Pancreas (tissue), 10 donors: ENCODE results near the gene SH3BP2. TPM values are rescaled to one million over a fixed set of nuclear protein-coding genes. Genes with fewer than 3 reads are reported as not detected.

Source experiments
- ATAC-seq, 4 donors: fragments of 200-7000 bp; cut with Tn5 transposase; one replicate each; pipeline versions ENCODE4 v1.8.0 to v1.9.1; 2020; ENCODE audit warnings: mild to moderate bottlenecking in 4 of 4, moderate library complexity in 4 of 4
- DNase-seq, 6 donors: peaks; one replicate each; pipeline ENCODE4 v3.0.0-alpha.2; 2020
- FAIRE-seq: peaks from 2 replicates; lab custom pipeline; 2012; peaks lifted over from hg19 to GRCh38; lab: Jason Lieb, UNC
- H3K27ac ChIP-seq, 4 donors: fragments of 200-600 bp; sonication (generic); 1 replicate in 3 of 4; 2 replicates in 1 of 4; pipeline versions ENCODE4 v1.5.0 to v1.8.0; 2020
- H3K27me3 ChIP-seq, 4 donors: fragments of 200-600 bp; one replicate each; pipeline ENCODE4 v1.8.0; 2021
- H3K36me3 ChIP-seq, 3 donors: fragments of 200-600 bp; sonication (generic) in 1 of 3; one replicate each; pipeline versions ENCODE4 v1.5.0 to v1.8.0; 2020 to 2021
- H3K4me1 ChIP-seq, 3 donors: fragments of 200-600 bp; one replicate each; pipeline ENCODE4 v1.8.0; 2021
- H3K4me3 ChIP-seq, 4 donors: fragments of 200-600 bp; sonication (generic) in 2 of 4; one replicate each; pipeline versions ENCODE4 v1.5.0 to v1.8.0; 2020 to 2021
- H3K9me3 ChIP-seq, 4 donors: fragments of 200-600 bp; one replicate each; pipeline ENCODE4 v1.8.0; 2021
- WGBS, 2 donors: extraction: QIAGEN DNeasy Blood & Tissue Kit; methylation state at CpG; one replicate each; pipeline ENCODE4 v1.1.7; 2013; 5-methylcytosine and 5-hydroxymethylcytosine counted together
- intact Hi-C, 3 donors: fragments of 100-400 bp; cut with DNase I; formaldehyde crosslinking; loops; one replicate each; pipeline versions ENCODE4 v1.11.1 to v1.14.2; 2022
- polyA plus RNA-seq, 2 donors: library from polyadenylated mRNA; stranded (reverse); fragments of 200-250 nt; gene quantifications; one replicate each; pipeline ENCODE4 v1.2.3, GENCODE V29; 2013
- total RNA-seq, 6 donors: library from RNA; stranded (reverse); fragmentation: NEBNext Ultra II Directional in 4 of 6; extraction: Animal tissue kit (Norgen Biotek cat#: 25700) in 4 of 6; gene quantifications; one replicate each; pipeline versions ENCODE4 v1.2.1 to v1.2.4, GENCODE V29; 2021 to 2023
- TF ChIP-seq, protein P1 (sequence below), 4 donors: fragments of 200-600 bp; sonication (generic) in 3 of 4; IDR thresholded peaks; one replicate each; pipeline versions ENCODE4 v1.5.0 to v1.8.0; 2021; ENCODE audit warnings: antibody characterized with exemption in 4 of 4
- donor health status: healthy with polysubstance abuse.
- donor health status: DM: no; HTN: no; CAD: no; lungs with moderate emphysema.
- donor health status: DM: no; HTN: no; CAD: no.
- donor health status: control.
- donor health status: control.
- donor health status: Bipolar disorder and iron deficiency.
- donor health status: DM: yes; HTN: yes; CAD: no.
- donor health status: DM: no; HTN: no; CAD: no.
- donor health status: DM: no; HTN: no; CAD: no.
- donor health status: DM: yes; HTN: yes; CAD: no.

The SH3BP2 gene
- total and polyA plus RNA-seq, 8 donors = 12.3 to 56.5 (median 27.0) TPM

DNA sequence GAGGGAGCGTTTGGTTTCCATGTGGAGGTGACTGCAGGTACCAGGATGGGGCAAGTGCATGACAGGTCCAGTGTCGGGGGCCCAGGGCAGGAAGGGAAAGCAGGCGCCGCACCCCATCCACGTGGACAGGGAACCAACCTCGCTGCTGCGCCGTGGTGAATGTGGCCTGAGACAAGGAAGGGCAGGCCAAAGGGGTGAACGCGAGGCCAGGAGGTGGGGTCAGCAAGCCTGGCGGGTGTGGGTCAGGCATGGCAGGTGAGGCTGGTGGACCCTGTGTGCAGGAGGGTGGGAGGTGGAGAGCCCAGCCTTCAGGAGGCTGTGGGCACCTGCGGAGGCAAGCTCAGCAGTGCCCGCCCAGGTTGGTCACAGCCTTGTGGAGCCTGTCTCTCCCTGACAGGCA, 14.7 kb downstream of the SH3BP2 start:
- H3K4me1 ChIP-seq = peaks cover 15 to 35% (median 21%) of the 10 kb centered on the region in 3 donors
- peak in 2 of 6 donors; percentile 22 to 74 for DNase-seq
- no peaks in the 10 kb centered on the region for H3K27me3 ChIP-seq
- ATAC-seq = no peak
- TF ChIP-seq, protein P1, sequence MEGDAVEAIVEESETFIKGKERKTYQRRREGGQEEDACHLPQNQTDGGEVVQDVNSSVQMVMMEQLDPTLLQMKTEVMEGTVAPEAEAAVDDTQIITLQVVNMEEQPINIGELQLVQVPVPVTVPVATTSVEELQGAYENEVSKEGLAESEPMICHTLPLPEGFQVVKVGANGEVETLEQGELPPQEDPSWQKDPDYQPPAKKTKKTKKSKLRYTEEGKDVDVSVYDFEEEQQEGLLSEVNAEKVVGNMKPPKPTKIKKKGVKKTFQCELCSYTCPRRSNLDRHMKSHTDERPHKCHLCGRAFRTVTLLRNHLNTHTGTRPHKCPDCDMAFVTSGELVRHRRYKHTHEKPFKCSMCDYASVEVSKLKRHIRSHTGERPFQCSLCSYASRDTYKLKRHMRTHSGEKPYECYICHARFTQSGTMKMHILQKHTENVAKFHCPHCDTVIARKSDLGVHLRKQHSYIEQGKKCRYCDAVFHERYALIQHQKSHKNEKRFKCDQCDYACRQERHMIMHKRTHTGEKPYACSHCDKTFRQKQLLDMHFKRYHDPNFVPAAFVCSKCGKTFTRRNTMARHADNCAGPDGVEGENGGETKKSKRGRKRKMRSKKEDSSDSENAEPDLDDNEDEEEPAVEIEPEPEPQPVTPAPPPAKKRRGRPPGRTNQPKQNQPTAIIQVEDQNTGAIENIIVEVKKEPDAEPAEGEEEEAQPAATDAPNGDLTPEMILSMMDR (IDR thresholded peaks at IDR 0.05) = no peak
- WGBS, 2 donors = 92 to 96% methylated on average over 13 of the region's 13 CpGs
- no peak for FAIRE-seq
- no peak overlapping the region for H3K4me3 ChIP-seq
- H3K27ac ChIP-seq = no peak overlapping the region
- H3K36me3 ChIP-seq = no peaks in the 10 kb centered on the region
- no peaks in the 10 kb centered on the region for H3K9me3 ChIP-seq
- intact Hi-C loops = no loop called here

DNA sequence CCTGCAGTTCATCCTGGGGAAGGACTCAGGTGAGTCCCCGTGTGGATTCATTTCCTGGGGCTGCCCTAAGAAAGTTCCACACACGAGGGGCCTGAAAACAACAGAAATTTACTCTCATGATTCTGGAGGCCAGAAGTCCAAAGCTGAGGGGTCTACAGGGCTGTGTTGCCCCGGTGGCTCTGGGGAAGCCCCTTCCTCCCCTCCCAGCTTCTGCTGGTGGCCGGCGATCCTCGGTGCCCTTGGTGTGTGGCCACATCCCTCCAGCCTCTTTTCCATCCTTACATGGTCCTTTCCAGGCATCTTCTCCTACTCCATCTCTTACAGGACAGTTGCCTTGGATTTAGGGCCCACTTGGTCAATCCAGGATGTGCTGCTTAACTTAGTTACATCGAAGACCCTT, 15.1 kb downstream of the SH3BP2 start:
- Histone ChIP-seq H3K4me3 (no peak overlapping the region), H3K36me3 (no peaks in the 10 kb centered on the region), H3K27me3 (no peaks in the 10 kb centered on the region), H3K9me3 (no peaks in the 10 kb centered on the region), H3K27ac (no peak overlapping the region), H3K4me1 (peaks cover 15 to 35% (median 21%) of the 10 kb centered on the region in 3 donors)
- WGBS, 2 donors = 94 to 97% methylated on average over 7 of the region's 7 CpGs
- FAIRE-seq (no peak), DNase-seq (peak in 2 of 6 donors; percentile 8 to 24), ATAC-seq (no peak)
- TF ChIP-seq, protein P1 (IDR thresholded peaks at IDR 0.05) = no peak
- intact Hi-C loops = no loop called here

DNA sequence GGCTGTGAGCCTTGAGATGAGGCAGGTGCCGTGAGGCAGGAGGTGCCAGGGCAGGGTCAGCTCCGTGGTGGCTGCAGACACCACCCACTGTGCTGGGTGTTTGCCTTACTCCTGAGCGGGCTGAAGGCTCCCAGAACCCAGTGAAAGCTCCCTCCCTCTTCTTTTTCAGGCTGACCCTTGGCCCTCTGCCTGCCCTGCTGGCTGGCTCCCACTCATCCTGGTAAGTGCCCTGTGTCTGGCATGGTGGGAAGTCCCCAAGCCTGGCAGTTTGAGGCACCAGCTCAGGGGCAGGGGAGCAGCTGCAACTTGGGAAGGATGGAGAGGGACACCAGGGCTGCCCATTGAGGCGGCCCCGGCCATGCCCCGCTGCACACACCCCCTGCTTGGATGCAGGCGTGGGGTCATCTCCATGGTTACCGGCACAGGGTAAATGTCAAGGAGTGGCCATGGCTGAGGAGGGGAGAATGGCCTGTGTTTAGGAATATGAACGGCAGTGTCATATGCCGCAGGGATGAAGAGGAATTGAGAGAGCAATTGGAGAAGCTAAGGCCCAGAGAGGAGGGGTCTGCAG, 16.8 kb downstream of the SH3BP2 start:
- WGBS, 2 donors = 82 to 87% methylated on average over 10 of the region's 10 CpGs
- Histone ChIP-seq H3K27me3 (no peaks in the 10 kb centered on the region), H3K9me3 (no peaks in the 10 kb centered on the region), H3K4me1 (peaks cover 15 to 33% (median 21%) of the 10 kb centered on the region in 3 donors), H3K4me3 (no peak overlapping the region), H3K27ac (no peak overlapping the region), H3K36me3 (no peaks in the 10 kb centered on the region)
- FAIRE-seq (no peak), DNase-seq (no peak), ATAC-seq (no peak)
- TF ChIP-seq, protein P1 (IDR thresholded peaks at IDR 0.05) = no peak
- intact Hi-C loops = no loop called here

DNA sequence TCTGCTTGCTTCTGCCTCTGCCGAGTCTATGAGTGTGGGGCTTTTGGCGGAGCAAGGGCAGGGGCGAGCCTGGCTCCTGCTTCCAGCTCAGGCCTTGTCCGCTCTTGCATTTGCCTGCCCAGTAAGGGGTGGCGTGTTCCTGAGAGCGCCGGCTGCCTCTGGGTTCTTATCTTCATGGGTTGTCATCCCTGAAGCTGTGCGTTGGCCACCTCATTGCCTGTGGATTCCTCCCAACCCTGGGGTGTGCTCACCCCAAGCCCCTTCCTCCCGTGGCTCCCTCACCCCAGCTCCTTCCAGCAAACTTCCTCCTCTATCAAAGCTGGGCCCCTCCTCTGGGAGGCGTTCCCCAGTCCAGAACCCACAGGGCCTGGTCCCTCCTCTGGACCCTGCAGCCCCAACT, 17.5 kb downstream of the SH3BP2 start:
- Histone ChIP-seq H3K36me3 (no peaks in the 10 kb centered on the region), H3K27ac (no peak overlapping the region), H3K4me1 (peaks cover 15 to 26% (median 17%) of the 10 kb centered on the region in 3 donors), H3K9me3 (no peaks in the 10 kb centered on the region), H3K27me3 (no peaks in the 10 kb centered on the region), H3K4me3 (no peak overlapping the region)
- DNase-seq (no peak), ATAC-seq (no peak), FAIRE-seq (no peak)
- TF ChIP-seq, protein P1 (IDR thresholded peaks at IDR 0.05) = no peak
- intact Hi-C loops = no loop called here
- 90 to 94% methylated on average over 10 of the region's 10 CpGs for WGBS, 2 donors
